ENCODE data around the gene RYR1. TPM values are rescaled to one million over a fixed set of nuclear protein-coding genes. Genes with fewer than 3 reads are reported as not detected.

RYR1 gene
- total RNA-seq, 4 donors from 2014 or later, result 0.20 to 2.1 (median 1.4) TPM

- Histone ChIP-seq H3K9me3 (no peaks in the 10 kb centered on the region), H3K36me3 (no peaks in the 10 kb centered on the region), H3K4me3 (no peak overlapping the region), H3K27me3 (no peaks in the 10 kb centered on the region), H3K27ac (no peak overlapping the region), H3K4me1 (no peaks in the 10 kb centered on the region)
- TF ChIP-seq EP300 (IDR thresholded peaks at IDR 0.05; ENCODE audit: low read depth), result no peak
- TF ChIP-seq POLR2A (IDR thresholded peaks at IDR 0.05), result no peak
- TF ChIP-seq POLR2AphosphoS5 (IDR thresholded peaks at IDR 0.05), result no peak
- no peak for TF ChIP-seq CTCF (IDR thresholded peaks at IDR 0.05)
- in situ Hi-C loops (cut with MboI; ENCODE audit: low pct_ligation_motif_present in 1 of 4, low pct_unique_long_range_greater_than_20kb in 1 of 4, low sequenced_read_pairs in 3 of 4), result no loop called here
- no peak for DNase-seq
- WGBS, 2 donors (ENCODE audit: low coverage in 1 of 2), result 80% methylated on average over 13 of the region's 13 CpGs; no CpG with 5 or more reads in 1 of the 2 donors
- intact Hi-C loops (cut with DNase I; ENCODE audit: low total_unique reads), result loop anchor here (5.0 kb wide), 1 partner anchor 138 kb away; no protein-coding TSS in a partner anchor
Measured at GRCh38 chr19:38458991-38459390, 25.5 kb downstream of the RYR1 start.

DNA sequence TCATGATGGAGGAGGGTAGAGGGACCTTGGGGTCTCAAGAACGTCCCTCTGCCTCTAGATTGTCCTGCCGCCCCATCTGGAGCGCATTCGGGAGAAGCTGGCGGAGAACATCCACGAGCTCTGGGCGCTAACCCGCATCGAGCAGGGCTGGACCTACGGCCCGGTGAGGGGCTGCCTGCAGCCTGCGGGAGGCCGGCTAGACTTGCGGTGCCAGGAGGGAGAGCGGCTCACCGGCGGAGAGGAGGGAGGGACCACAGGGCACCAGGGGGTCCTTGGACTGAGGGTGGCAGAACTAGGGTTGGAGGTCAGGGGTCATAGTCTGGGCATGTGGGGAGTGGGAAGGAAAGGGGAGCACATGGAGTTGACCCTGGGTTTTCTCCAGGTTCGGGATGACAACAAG is 29.9 kb downstream of the RYR1 start:
- no peak for DNase-seq
- Histone ChIP-seq H3K27ac (no peak overlapping the region), H3K4me1 (no peaks in the 10 kb centered on the region), H3K27me3 (no peaks in the 10 kb centered on the region), H3K36me3 (no peaks in the 10 kb centered on the region), H3K4me3 (no peak overlapping the region), H3K9me3 (no peaks in the 10 kb centered on the region)
- WGBS, 2 donors (ENCODE audit: low coverage in 1 of 2), result 40 to 92% methylated on average over 1 to 18 of the region's 18 CpGs
- no peak for TF ChIP-seq EP300 (IDR thresholded peaks at IDR 0.05; ENCODE audit: low read depth)
- no peak for TF ChIP-seq CTCF (IDR thresholded peaks at IDR 0.05)
- no peak for TF ChIP-seq POLR2AphosphoS5 (IDR thresholded peaks at IDR 0.05)
- no peak for TF ChIP-seq POLR2A (IDR thresholded peaks at IDR 0.05)
- intact Hi-C loops (cut with DNase I; ENCODE audit: low total_unique reads) (no loop called here), in situ Hi-C loops (cut with MboI; ENCODE audit: low pct_ligation_motif_present in 1 of 4, low pct_unique_long_range_greater_than_20kb in 1 of 4, low sequenced_read_pairs in 3 of 4) (no loop called here)

DNA sequence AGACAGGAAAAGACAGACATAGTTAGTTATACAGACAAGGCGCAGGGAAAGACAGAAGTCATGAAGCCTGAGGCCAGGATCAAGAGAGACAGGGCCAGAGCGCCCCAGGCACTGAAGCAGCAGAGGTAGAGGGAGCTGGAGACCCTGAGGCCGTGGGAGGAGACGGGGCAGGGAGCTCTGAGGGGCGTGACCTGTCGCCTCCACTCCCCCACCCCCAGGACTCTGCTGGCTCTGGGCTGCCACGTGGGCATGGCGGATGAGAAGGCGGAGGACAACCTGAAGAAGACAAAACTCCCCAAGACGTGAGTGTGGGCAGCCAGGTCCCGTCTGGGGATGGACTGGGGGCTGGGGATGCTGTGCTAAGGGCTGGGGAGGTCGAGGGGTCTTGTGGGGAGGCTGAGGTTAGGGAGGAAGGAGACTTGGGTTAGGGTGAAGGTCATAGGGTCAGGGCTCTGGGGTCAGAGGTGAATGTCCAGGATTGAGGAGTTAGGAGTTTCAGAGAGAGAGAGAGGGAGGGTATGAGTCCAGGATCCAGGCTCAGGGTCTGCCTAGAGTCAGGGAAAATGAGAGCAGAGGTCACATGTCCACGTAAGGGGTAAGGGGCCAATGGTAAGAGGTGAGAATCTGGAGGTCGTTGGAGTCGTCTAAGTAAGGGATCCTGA is 31.1 kb downstream of the RYR1 start:
- Histone ChIP-seq H3K9me3 (no peaks in the 10 kb centered on the region), H3K4me3 (no peak overlapping the region), H3K4me1 (no peaks in the 10 kb centered on the region), H3K36me3 (no peaks in the 10 kb centered on the region), H3K27ac (no peak overlapping the region), H3K27me3 (no peaks in the 10 kb centered on the region)
- 43 to 54% methylated on average over 10 to 15 of the region's 15 CpGs for WGBS, 2 donors (ENCODE audit: low coverage in 1 of 2)
- TF ChIP-seq EP300 (IDR thresholded peaks at IDR 0.05; ENCODE audit: low read depth), result no peak
- in situ Hi-C loops (cut with MboI; ENCODE audit: low pct_ligation_motif_present in 1 of 4, low pct_unique_long_range_greater_than_20kb in 1 of 4, low sequenced_read_pairs in 3 of 4) (no loop called here), intact Hi-C loops (cut with DNase I; ENCODE audit: low total_unique reads) (no loop called here)
- no peak for DNase-seq

DNA sequence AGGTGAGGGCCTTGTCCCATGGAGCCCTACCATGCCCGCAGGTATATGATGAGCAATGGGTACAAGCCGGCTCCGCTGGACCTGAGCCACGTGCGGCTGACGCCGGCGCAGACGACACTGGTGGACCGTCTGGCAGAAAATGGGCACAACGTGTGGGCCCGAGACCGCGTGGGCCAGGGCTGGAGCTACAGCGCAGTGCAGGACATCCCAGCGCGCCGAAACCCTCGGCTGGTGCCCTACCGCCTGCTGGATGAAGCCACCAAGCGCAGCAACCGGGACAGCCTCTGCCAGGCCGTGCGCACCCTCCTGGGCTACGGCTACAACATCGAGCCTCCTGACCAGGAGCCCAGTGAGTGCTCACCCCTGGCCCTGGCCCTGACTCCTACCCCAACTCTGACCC is 32.6 kb downstream of the RYR1 start:
- Histone ChIP-seq H3K27ac (no peak overlapping the region), H3K4me1 (no peaks in the 10 kb centered on the region), H3K27me3 (no peaks in the 10 kb centered on the region), H3K4me3 (no peak overlapping the region), H3K9me3 (no peaks in the 10 kb centered on the region), H3K36me3 (no peaks in the 10 kb centered on the region)
- TF ChIP-seq POLR2A (IDR thresholded peaks at IDR 0.05) (no peak), CTCF (IDR thresholded peaks at IDR 0.05) (no peak), POLR2AphosphoS5 (IDR thresholded peaks at IDR 0.05) (no peak), EP300 (IDR thresholded peaks at IDR 0.05; ENCODE audit: low read depth) (no peak)
- in situ Hi-C loops (cut with MboI; ENCODE audit: low pct_ligation_motif_present in 1 of 4, low pct_unique_long_range_greater_than_20kb in 1 of 4, low sequenced_read_pairs in 3 of 4), result no loop called here
- DNase-seq, result no peak
- intact Hi-C loops (cut with DNase I; ENCODE audit: low total_unique reads), result no loop called here
- 93% methylated on average over 23 of the region's 26 CpGs; no CpG with 5 or more reads in 1 of the 2 donors for WGBS, 2 donors (ENCODE audit: low coverage in 1 of 2)

All from transverse colon (tissue), 4 donors.